ENCODE results near the gene NIPAL4.

Gene NIPAL4

DNA sequence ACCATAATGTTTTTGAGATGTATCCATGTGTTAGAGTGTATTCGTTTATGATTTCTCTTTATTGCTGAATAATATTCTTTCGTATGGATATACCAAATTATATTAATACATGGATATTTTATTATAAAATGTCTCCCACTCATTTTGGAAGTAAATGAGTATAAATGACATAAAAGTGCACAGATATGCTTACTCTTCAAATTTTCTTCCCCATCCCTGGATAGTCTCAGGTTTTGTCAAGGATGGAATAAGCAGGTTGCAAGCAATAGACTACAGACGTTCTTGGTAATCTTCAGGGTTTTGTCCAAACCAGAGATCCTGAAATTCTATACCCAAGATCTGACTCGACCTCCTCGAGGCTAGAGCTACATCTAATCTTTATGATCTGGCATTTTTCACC, 50.7 kb downstream of the NIPAL4 start:
- peaks cover 2 to 27% (median 14%) of the 10 kb centered on the region in 5 donors for H3K4me1 ChIP-seq (ENCODE audit: control insufficient read depth in 5 of 5, insufficient read depth in 5 of 5, low read length in 5 of 5)
- no peaks in the 10 kb centered on the region for H3K27me3 ChIP-seq (ENCODE audit: control insufficient read depth in 5 of 5, insufficient read depth in 4 of 5, low read length in 5 of 5)
- H3K4me3 ChIP-seq (ENCODE audit: low read depth in 1 of 5, low read length in 5 of 5) = no peak overlapping the region
- peaks cover 0 to 3% (median 0%) of the 10 kb centered on the region in 5 donors for H3K36me3 ChIP-seq (ENCODE audit: control insufficient read depth in 5 of 5, insufficient read depth in 5 of 5, low read length in 5 of 5)
- no peak overlapping the region for H3K9ac ChIP-seq (ENCODE audit: low read length in 5 of 5)
- H3K9me3 ChIP-seq (ENCODE audit: control insufficient read depth in 5 of 5, low read length in 5 of 5) = no peaks in the 10 kb centered on the region
- H3K27ac ChIP-seq (ENCODE audit: low read depth, low read length) = peak overlapping the region; percentile 73

DNA sequence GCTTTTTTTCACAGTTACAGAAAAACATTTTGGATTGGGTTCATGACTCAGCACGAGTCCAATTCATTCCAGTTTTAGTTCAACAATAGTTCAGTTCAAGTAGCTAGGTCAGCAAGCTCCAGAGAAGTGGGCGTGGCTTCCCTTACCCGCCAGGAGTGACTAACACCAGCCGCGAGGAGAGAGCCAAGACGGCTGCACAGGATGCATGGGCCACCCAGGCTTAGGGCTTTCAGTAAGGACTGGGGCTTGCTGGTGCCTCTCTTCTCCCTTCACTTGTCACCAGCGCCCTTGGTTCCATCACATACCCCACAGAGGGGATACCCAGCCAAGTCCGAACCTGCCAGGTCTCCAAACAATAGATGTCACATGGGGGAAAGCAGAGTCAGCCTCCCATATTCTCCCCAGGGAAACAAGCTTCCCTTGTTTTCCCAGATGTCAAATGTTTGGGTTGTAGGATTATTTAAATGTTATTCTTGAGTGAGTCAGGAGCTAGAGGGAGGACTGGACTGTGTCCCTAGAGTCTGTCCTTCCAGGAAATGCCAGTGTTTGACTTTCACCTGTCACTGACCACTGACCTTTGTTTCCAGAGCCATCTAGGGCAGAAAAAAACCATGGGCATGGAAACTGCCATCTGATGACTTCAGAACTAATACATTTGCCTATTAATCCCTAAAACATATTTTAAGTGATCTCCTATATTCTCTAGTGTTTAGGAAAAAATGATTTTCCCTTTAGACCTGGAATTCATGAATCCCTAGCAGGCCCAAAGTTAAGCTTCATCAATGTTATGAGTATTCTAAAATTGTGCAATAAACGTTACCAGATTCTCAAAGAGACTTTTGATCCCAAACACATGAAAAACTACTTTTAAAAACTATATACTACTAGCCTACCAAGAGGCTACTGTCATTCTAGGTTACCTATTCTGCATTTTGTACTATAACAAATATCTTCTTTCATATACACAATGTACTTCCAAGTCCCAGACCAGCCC, 51.9 kb downstream of the NIPAL4 start:
- peak overlapping the region; percentile 12 for H3K27ac ChIP-seq (ENCODE audit: low read depth, low read length)
- no peaks in the 10 kb centered on the region for H3K27me3 ChIP-seq (ENCODE audit: control insufficient read depth in 5 of 5, insufficient read depth in 4 of 5, low read length in 5 of 5)
- H3K9me3 ChIP-seq (ENCODE audit: control insufficient read depth in 5 of 5, low read length in 5 of 5) = no peaks in the 10 kb centered on the region
- H3K9ac ChIP-seq (ENCODE audit: low read length in 5 of 5) = no peak overlapping the region
- H3K4me1 ChIP-seq (ENCODE audit: control insufficient read depth in 5 of 5, insufficient read depth in 5 of 5, low read length in 5 of 5) = peaks cover 2 to 25% (median 16%) of the 10 kb centered on the region in 5 donors
- no peak overlapping the region for H3K4me3 ChIP-seq (ENCODE audit: low read depth in 1 of 5, low read length in 5 of 5)
- H3K36me3 ChIP-seq (ENCODE audit: control insufficient read depth in 5 of 5, insufficient read depth in 5 of 5, low read length in 5 of 5) = peaks cover 0 to 3% (median 0%) of the 10 kb centered on the region in 5 donors

DNA sequence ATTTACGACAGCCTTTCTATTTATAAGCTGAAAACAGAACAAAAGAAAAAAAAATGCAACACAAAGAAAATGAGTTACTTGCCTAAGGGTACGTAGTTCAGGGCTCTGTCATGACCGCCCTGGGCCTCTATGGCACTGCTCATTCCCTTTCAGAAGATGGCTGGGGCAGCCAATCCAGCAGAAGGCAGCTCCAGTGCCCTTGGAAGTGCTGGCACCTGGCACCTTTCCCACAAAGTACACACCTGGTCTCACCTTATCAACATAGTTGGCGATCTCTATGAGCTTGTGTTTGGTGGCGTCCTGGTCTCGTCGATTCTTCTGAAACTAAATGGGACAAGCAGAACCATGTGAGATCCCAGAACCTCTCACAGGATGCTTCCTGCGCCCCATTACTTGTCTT, 53.2 kb downstream of the NIPAL4 start:
- no peak overlapping the region for H3K27ac ChIP-seq (ENCODE audit: low read depth, low read length)
- peaks cover 0 to 3% (median 0%) of the 10 kb centered on the region in 5 donors for H3K36me3 ChIP-seq (ENCODE audit: control insufficient read depth in 5 of 5, insufficient read depth in 5 of 5, low read length in 5 of 5)
- peaks cover 2 to 19% (median 14%) of the 10 kb centered on the region in 5 donors for H3K4me1 ChIP-seq (ENCODE audit: control insufficient read depth in 5 of 5, insufficient read depth in 5 of 5, low read length in 5 of 5)

DNA sequence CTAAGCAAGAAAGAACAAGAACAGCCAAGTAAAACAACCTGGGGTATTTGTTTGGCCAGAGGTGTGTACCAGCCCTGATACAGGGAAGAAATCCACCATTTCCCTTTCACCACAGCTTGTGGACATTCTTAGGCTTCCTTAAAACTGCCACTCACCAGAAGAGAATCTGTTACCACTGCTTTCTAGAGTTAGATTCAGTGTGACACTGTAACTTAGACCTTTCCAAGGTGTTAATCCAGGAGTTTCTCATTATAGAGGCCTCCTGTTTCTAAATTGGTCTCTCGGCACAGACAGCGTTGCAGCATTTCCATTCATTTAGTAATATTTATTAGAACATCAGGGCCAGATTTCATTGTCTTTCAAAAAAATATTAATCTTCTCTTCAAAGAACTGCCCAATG, 55.0 kb downstream of the NIPAL4 start:
- Histone ChIP-seq H3K27ac (ENCODE audit: low read depth, low read length) (no peak overlapping the region), H3K9me3 (ENCODE audit: control insufficient read depth in 5 of 5, low read length in 5 of 5) (no peaks in the 10 kb centered on the region), H3K9ac (ENCODE audit: low read length in 5 of 5) (no peak overlapping the region), H3K4me3 (ENCODE audit: low read depth in 1 of 5, low read length in 5 of 5) (no peak overlapping the region), H3K36me3 (ENCODE audit: control insufficient read depth in 5 of 5, insufficient read depth in 5 of 5, low read length in 5 of 5) (no peaks in the 10 kb centered on the region), H3K27me3 (ENCODE audit: control insufficient read depth in 5 of 5, insufficient read depth in 4 of 5, low read length in 5 of 5) (no peaks in the 10 kb centered on the region), H3K4me1 (ENCODE audit: control insufficient read depth in 5 of 5, insufficient read depth in 5 of 5, low read length in 5 of 5) (peaks cover 2 to 19% (median 14%) of the 10 kb centered on the region in 5 donors)

More for the DNA sequence above, 53.2 kb downstream of the NIPAL4 start:
- Histone ChIP-seq H3K4me3 (ENCODE audit: low read depth in 1 of 5, low read length in 5 of 5) (no peak overlapping the region), H3K9ac (ENCODE audit: low read length in 5 of 5) (no peak overlapping the region), H3K9me3 (ENCODE audit: control insufficient read depth in 5 of 5, low read length in 5 of 5) (no peaks in the 10 kb centered on the region), H3K27me3 (ENCODE audit: control insufficient read depth in 5 of 5, insufficient read depth in 4 of 5, low read length in 5 of 5) (no peaks in the 10 kb centered on the region)

DNA sequence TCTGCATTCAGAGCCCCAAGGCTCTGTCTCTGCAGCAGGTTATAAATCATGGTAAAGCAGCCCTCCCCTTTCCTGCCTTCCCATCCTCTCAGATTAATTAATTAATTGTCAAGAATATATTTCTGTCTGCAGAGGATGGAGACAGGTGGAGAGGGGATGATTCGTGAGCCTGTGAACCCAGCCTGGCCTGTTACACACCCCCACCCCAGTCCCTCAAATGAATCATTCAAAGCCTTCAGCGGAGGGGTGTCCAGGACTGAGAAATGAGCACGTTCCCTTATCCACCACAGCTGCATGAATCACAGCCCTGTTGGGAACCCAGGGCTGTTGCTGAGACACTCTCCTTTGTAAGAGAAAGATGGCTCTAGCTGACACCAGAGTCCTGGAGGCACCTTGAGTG, 56.0 kb downstream of the NIPAL4 start:
- H3K36me3 ChIP-seq (ENCODE audit: control insufficient read depth in 5 of 5, insufficient read depth in 5 of 5, low read length in 5 of 5) = no peaks in the 10 kb centered on the region
- H3K4me1 ChIP-seq (ENCODE audit: control insufficient read depth in 5 of 5, insufficient read depth in 5 of 5, low read length in 5 of 5) = peaks cover 2 to 18% (median 12%) of the 10 kb centered on the region in 5 donors
- no peaks in the 10 kb centered on the region for H3K27me3 ChIP-seq (ENCODE audit: control insufficient read depth in 5 of 5, insufficient read depth in 4 of 5, low read length in 5 of 5)
- H3K4me3 ChIP-seq (ENCODE audit: low read depth in 1 of 5, low read length in 5 of 5) = no peak overlapping the region
- no peak overlapping the region for H3K27ac ChIP-seq (ENCODE audit: low read depth, low read length)
- no peak overlapping the region for H3K9ac ChIP-seq (ENCODE audit: low read length in 5 of 5)
- H3K9me3 ChIP-seq (ENCODE audit: control insufficient read depth in 5 of 5, low read length in 5 of 5) = no peaks in the 10 kb centered on the region

DNA sequence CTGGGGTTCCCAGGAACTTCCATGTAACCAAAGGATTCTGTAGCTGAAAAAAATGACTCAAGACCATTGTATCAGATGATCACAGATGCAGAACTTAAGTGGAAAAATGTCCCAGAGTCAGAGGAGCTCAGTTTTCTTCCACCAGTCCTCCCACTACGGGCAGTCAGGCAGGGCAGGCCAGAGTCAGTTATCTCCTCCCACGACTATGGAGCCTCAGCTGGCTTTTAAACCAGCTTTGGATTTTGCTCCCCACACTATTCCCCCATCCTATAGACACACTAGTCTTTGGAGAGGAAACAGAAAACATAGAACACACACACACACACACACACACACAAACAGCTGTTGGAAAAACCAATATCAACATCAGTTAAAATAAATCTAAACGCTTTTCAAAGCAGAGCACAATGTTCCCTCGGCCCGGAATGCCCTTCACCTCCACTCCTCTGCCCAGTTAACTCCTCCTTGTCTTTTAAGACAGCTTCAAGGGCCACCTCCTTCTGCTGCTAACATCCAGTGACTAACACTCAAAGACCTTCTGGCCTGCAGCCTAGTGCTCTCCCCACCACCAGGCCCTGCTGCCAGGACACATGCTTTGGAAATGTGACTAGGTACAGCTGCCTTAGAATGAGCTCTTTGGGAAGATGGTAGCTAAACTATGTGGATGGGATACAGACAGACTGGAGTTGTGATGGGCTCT, 56.8 kb downstream of the NIPAL4 start:
- no peak overlapping the region for H3K4me3 ChIP-seq (ENCODE audit: low read depth in 1 of 5, low read length in 5 of 5)
- no peaks in the 10 kb centered on the region for H3K27me3 ChIP-seq (ENCODE audit: control insufficient read depth in 5 of 5, insufficient read depth in 4 of 5, low read length in 5 of 5)
- H3K27ac ChIP-seq (ENCODE audit: low read depth, low read length) = no peak overlapping the region
- H3K9ac ChIP-seq (ENCODE audit: low read length in 5 of 5) = no peak overlapping the region
- no peaks in the 10 kb centered on the region for H3K36me3 ChIP-seq (ENCODE audit: control insufficient read depth in 5 of 5, insufficient read depth in 5 of 5, low read length in 5 of 5)
- H3K4me1 ChIP-seq (ENCODE audit: control insufficient read depth in 5 of 5, insufficient read depth in 5 of 5, low read length in 5 of 5) = peaks cover 2 to 18% (median 8%) of the 10 kb centered on the region in 5 donors
- H3K9me3 ChIP-seq (ENCODE audit: control insufficient read depth in 5 of 5, low read length in 5 of 5) = no peaks in the 10 kb centered on the region

DNA sequence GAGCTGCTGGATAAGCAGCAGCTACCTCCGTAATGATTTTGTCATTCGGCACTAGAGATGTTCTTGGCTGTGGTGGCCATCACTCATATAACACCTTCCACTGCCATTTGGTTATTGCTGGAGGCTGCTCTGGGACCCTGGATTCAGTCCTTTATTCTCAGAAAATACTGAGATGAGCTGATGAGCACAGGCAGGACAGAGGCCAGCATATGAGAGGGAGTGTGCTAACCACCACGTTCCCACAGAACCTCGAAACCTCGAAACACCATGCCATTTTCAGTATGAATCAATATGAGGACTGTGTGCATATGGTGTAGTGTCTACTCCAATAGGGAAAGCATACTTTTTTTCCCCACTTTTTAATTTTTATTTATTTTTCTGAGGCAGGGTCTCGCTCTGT, 59.0 kb downstream of the NIPAL4 start:
- H3K4me3 ChIP-seq (ENCODE audit: low read depth in 1 of 5, low read length in 5 of 5) = no peak overlapping the region
- peaks cover 0 to 8% (median 3%) of the 10 kb centered on the region in 5 donors for H3K4me1 ChIP-seq (ENCODE audit: control insufficient read depth in 5 of 5, insufficient read depth in 5 of 5, low read length in 5 of 5)
- no peaks in the 10 kb centered on the region for H3K9me3 ChIP-seq (ENCODE audit: control insufficient read depth in 5 of 5, low read length in 5 of 5)
- no peak overlapping the region for H3K9ac ChIP-seq (ENCODE audit: low read length in 5 of 5)
- H3K27ac ChIP-seq (ENCODE audit: low read depth, low read length) = no peak overlapping the region
- no peaks in the 10 kb centered on the region for H3K36me3 ChIP-seq (ENCODE audit: control insufficient read depth in 5 of 5, insufficient read depth in 5 of 5, low read length in 5 of 5)
- H3K27me3 ChIP-seq (ENCODE audit: control insufficient read depth in 5 of 5, insufficient read depth in 4 of 5, low read length in 5 of 5) = no peaks in the 10 kb centered on the region

DNA sequence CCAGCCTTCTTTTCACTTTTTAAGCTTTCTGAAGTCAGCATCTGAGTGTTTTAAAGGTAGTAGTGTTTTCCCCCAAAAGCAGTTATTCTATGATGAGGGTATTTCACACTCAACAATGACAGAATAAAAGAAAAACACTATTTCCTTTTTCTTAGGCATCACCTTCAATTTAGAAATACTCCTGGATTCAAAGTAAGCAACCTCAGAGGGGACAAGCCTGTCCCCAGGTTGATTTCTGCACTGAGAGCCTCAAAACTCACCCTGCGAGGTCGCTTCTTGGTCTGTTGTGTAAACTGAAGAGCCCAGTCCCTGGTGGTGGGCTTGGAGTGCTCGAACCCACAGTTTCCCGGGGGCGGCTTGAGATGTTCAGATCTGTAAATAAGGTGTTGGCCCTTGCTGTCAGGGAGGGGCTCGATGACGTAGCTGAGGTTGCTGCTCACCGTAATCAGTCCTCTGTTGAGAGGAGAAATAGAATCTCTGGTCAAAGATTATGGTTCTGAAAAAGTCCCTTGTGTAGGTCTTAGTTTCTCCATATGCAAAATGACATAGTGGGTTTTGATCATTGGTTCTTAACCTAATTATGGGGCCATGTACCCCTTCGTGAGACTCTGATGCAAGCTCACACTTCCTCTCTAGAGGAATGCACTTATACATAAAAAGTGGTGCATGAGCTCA, 59.7 kb downstream of the NIPAL4 start:
- Histone ChIP-seq H3K4me3 (ENCODE audit: low read depth in 1 of 5, low read length in 5 of 5) (no peak overlapping the region), H3K27ac (ENCODE audit: low read depth, low read length) (no peak overlapping the region), H3K4me1 (ENCODE audit: control insufficient read depth in 5 of 5, insufficient read depth in 5 of 5, low read length in 5 of 5) (peaks cover 0 to 8% (median 3%) of the 10 kb centered on the region in 5 donors), H3K27me3 (ENCODE audit: control insufficient read depth in 5 of 5, insufficient read depth in 4 of 5, low read length in 5 of 5) (no peaks in the 10 kb centered on the region), H3K36me3 (ENCODE audit: control insufficient read depth in 5 of 5, insufficient read depth in 5 of 5, low read length in 5 of 5) (no peaks in the 10 kb centered on the region), H3K9ac (ENCODE audit: low read length in 5 of 5) (no peak overlapping the region), H3K9me3 (ENCODE audit: control insufficient read depth in 5 of 5, low read length in 5 of 5) (no peaks in the 10 kb centered on the region)

DNA sequence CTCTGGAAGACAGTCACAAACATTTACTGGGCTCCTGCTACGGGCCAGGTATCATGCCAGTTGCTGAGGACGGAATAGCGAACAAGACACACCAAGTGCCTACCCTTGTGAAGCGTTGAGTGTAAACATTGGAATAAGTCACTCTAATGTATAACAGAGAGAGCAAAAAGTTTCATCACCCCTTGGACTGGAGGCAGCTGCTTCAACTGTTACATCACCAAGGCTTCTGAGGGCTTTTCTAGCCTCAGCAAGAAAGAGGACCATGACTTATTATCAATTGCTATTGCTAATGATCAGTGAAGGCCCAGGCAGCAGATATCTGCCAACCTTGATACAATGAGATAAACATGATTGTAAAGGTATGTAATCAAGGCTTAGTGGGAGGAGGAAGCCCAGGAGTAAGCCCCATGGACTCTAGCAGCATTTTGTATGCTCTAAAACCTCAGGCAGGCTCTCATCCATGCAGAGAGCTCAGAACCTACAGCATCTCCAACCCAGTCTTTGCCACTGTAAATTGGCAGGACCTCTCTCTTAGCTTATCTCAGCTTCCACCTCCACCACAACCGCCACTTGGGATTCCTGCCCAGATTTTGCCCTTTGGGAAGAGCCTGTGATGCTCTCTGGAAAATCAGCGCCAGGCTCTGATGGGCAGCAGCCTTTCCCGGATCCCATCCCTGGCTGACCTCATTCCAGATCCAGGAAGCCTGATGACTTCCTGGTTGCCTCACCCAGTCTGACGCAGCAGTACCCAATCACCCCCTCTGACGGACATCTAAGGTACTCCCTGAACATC, 61.1 kb downstream of the NIPAL4 start:
- H3K4me1 ChIP-seq (ENCODE audit: control insufficient read depth in 5 of 5, insufficient read depth in 5 of 5, low read length in 5 of 5) = peaks cover 0 to 8% (median 3%) of the 10 kb centered on the region in 5 donors
- H3K36me3 ChIP-seq (ENCODE audit: control insufficient read depth in 5 of 5, insufficient read depth in 5 of 5, low read length in 5 of 5) = no peaks in the 10 kb centered on the region
- no peaks in the 10 kb centered on the region for H3K27me3 ChIP-seq (ENCODE audit: control insufficient read depth in 5 of 5, insufficient read depth in 4 of 5, low read length in 5 of 5)
- H3K4me3 ChIP-seq (ENCODE audit: low read depth in 1 of 5, low read length in 5 of 5) = no peak overlapping the region
- no peak overlapping the region for H3K9ac ChIP-seq (ENCODE audit: low read length in 5 of 5)
- H3K9me3 ChIP-seq (ENCODE audit: control insufficient read depth in 5 of 5, low read length in 5 of 5) = no peaks in the 10 kb centered on the region
- H3K27ac ChIP-seq (ENCODE audit: low read depth, low read length) = no peak overlapping the region

Data from subcutaneous abdominal adipose tissue (tissue), 5 donors.